Stomach (tissue), 4 donors: ENCODE results near the gene ADGRD2.

Experiments
- EP300 ChIP-seq: sonication (generic); formaldehyde crosslinking; IDR thresholded peaks from one replicate; pipeline ENCODE4 v1.6.1; 2017; ENCODE audit warnings: antibody characterized with exemption
- POLR2A ChIP-seq, 4 donors: fragments of 450-650 bp; IDR thresholded peaks; one replicate each; pipeline ENCODE4 v1.6.1; 2016; ENCODE audit warnings: antibody characterized with exemption in 4 of 4, control low read depth in 2 of 4, mild to moderate bottlenecking in 1 of 4, moderate library complexity in 1 of 4
- POLR2AphosphoS5 ChIP-seq, 3 donors: sonication (generic); formaldehyde crosslinking; IDR thresholded peaks; one replicate each; pipeline ENCODE4 v1.6.1; 2016; ENCODE audit warnings: antibody characterized with exemption in 3 of 3
- TF ChIP-seq, protein P1 (sequence below), 7 experiments: fragments of 450-650 bp in 4 of 7; fragments of 200-600 bp in 3 of 7; sonication (generic) in 3 of 7; IDR thresholded peaks; one replicate each; pipeline ENCODE4 v1.5.1; 2016 to 2019; ENCODE audit warnings: antibody characterized with exemption in 7 of 7, control low read depth in 2 of 7, mild to moderate bottlenecking in 1 of 7

GRCh38 chr9:124502711-124503702 lies 52.8 kb downstream of the ADGRD2 start:
- TF ChIP-seq POLR2A (IDR thresholded peaks at IDR 0.05) (no peak), EP300 (no peak), POLR2AphosphoS5 (IDR thresholded peaks at IDR 0.05) (no peak)
- TF ChIP-seq, protein P1, sequence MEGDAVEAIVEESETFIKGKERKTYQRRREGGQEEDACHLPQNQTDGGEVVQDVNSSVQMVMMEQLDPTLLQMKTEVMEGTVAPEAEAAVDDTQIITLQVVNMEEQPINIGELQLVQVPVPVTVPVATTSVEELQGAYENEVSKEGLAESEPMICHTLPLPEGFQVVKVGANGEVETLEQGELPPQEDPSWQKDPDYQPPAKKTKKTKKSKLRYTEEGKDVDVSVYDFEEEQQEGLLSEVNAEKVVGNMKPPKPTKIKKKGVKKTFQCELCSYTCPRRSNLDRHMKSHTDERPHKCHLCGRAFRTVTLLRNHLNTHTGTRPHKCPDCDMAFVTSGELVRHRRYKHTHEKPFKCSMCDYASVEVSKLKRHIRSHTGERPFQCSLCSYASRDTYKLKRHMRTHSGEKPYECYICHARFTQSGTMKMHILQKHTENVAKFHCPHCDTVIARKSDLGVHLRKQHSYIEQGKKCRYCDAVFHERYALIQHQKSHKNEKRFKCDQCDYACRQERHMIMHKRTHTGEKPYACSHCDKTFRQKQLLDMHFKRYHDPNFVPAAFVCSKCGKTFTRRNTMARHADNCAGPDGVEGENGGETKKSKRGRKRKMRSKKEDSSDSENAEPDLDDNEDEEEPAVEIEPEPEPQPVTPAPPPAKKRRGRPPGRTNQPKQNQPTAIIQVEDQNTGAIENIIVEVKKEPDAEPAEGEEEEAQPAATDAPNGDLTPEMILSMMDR (IDR thresholded peaks at IDR 0.05) = no peak
